GM19395 (cell line): ENCODE measurements around the gene POU2AF2.

ENCODE experiments used
- ATAC-seq: cut with Tn5 transposase; IDR thresholded peaks from one replicate; pipeline ENCODE4 v1.9.1; 2021; ENCODE audit warnings: mild to moderate bottlenecking, moderate library complexity; ENCODE audit not compliant: unreplicated experiment

Gene POU2AF2

GRCh38 chr11:111327908-111328624 is 82.5 kb downstream of the POU2AF2 start:
- no peak for ATAC-seq

- ATAC-seq = no peak
Measured at GRCh38 chr11:111329306-111330204, 84.0 kb downstream of the POU2AF2 start.

- ATAC-seq = no peak
Measured at GRCh38 chr11:111330234-111330893, 84.8 kb downstream of the POU2AF2 start.

GRCh38 chr11:111331711-111332479 is 86.4 kb downstream of the POU2AF2 start:
- no peak for ATAC-seq

- ATAC-seq = no peak
Measured at GRCh38 chr11:111334532-111335502, 89.3 kb downstream of the POU2AF2 start.

- ATAC-seq = no peak
Measured at GRCh38 chr11:111335549-111335948, 90.0 kb downstream of the POU2AF2 start.
